Measurements from ENCODE around the gene SLC44A2.
A peak's percentile ranks its signal among the peaks of the same experiment; 100 is the strongest.

The SLC44A2 gene

GRCh38 chr19:10625003-10625761 lies at the start of gene SLC44A2:
Gene SLC44A2, plus strand, starts transcription at chr19:10625553. Its CDS starts 81 bp downstream, at chr19:10625634.
- H3K4me3 ChIP-seq (ENCODE audit: low read depth, low read length) = peak within 1 kb of the TSS; percentile 69
- no peak for DNase-seq (ENCODE audit: low read depth)

GRCh38 chr19:10577951-10578350 lies 47.4 kb upstream of the SLC44A2 start:
- no peak overlapping the region for H3K4me3 ChIP-seq (ENCODE audit: low read depth, low read length)
- no peak for DNase-seq (ENCODE audit: low read depth)

GRCh38 chr19:10580979-10581631 lies 44.2 kb upstream of the SLC44A2 start:
- peak; percentile 60 for DNase-seq (ENCODE audit: low read depth)
- no peak overlapping the region for H3K4me3 ChIP-seq (ENCODE audit: low read depth, low read length)

- no peak overlapping the region for H3K4me3 ChIP-seq (ENCODE audit: low read depth, low read length)
- DNase-seq (ENCODE audit: low read depth) = no peak
These were observed 43.3 kb upstream of the SLC44A2 start for GRCh38 chr19:10582091-10582490.

GRCh38 chr19:10583036-10583776 lies 42.1 kb upstream of the SLC44A2 start:
- DNase-seq (ENCODE audit: low read depth) = no peak
- no peak overlapping the region for H3K4me3 ChIP-seq (ENCODE audit: low read depth, low read length)

- H3K4me3 ChIP-seq (ENCODE audit: low read depth, low read length) = no peak overlapping the region
These were observed 39.0 kb upstream of the SLC44A2 start for GRCh38 chr19:10586396-10586795.

GRCh38 chr19:10587022-10587838 lies 38.1 kb upstream of the SLC44A2 start, which contains the start of gene AP1M2:
Gene AP1M2, minus strand, starts transcription at chr19:10587312. Its CDS starts 81 bp downstream, at chr19:10587231.
- H3K4me3 ChIP-seq (ENCODE audit: low read depth, low read length) = no peak within 1 kb of the TSS
- no peak for DNase-seq (ENCODE audit: low read depth)

More at GRCh38 chr19:10586396-10586795, 39.0 kb upstream of the SLC44A2 start:
- DNase-seq (ENCODE audit: low read depth) = no peak

GRCh38 chr19:10587839-10588150 lies 37.6 kb upstream of the SLC44A2 start:
- H3K4me3 ChIP-seq (ENCODE audit: low read depth, low read length) = no peak overlapping the region
- DNase-seq (ENCODE audit: low read depth) = no peak

GRCh38 chr19:10593148-10593547 lies 32.2 kb upstream of the SLC44A2 start:
- H3K4me3 ChIP-seq (ENCODE audit: low read depth, low read length) = no peak overlapping the region
- no peak for DNase-seq (ENCODE audit: low read depth)

- no peak overlapping the region for H3K4me3 ChIP-seq (ENCODE audit: low read depth, low read length)
- no peak for DNase-seq (ENCODE audit: low read depth)
These were observed 31.3 kb upstream of the SLC44A2 start for GRCh38 chr19:10593820-10594637.

GRCh38 chr19:10600149-10600548 lies 25.2 kb upstream of the SLC44A2 start:
- no peak overlapping the region for H3K4me3 ChIP-seq (ENCODE audit: low read depth, low read length)
- no peak for DNase-seq (ENCODE audit: low read depth)

GRCh38 chr19:10601999-10602329 lies 23.4 kb upstream of the SLC44A2 start:
- DNase-seq (ENCODE audit: low read depth) = no peak
- peak overlapping the region; percentile 18 for H3K4me3 ChIP-seq (ENCODE audit: low read depth, low read length)

- H3K4me3 ChIP-seq (ENCODE audit: low read depth, low read length) = peak overlapping the region; percentile 87
- peak; percentile 13 for DNase-seq (ENCODE audit: low read depth)
These were observed 22.8 kb upstream of the SLC44A2 start for GRCh38 chr19:10602330-10603083.

- no peak for DNase-seq (ENCODE audit: low read depth)
- H3K4me3 ChIP-seq (ENCODE audit: low read depth, low read length) = peak overlapping the region; percentile 87
These were observed 22.1 kb upstream of the SLC44A2 start for GRCh38 chr19:10603084-10603872.

GRCh38 chr19:10603873-10604459 lies 21.4 kb upstream of the SLC44A2 start:
- no peak overlapping the region for H3K4me3 ChIP-seq (ENCODE audit: low read depth, low read length)
- no peak for DNase-seq (ENCODE audit: low read depth)

- H3K4me3 ChIP-seq (ENCODE audit: low read depth, low read length) = no peak overlapping the region
- no peak for DNase-seq (ENCODE audit: low read depth)
These were observed 20.8 kb upstream of the SLC44A2 start for GRCh38 chr19:10604460-10604980.

- DNase-seq (ENCODE audit: low read depth) = no peak
- H3K4me3 ChIP-seq (ENCODE audit: low read depth, low read length) = no peak overlapping the region
These were observed 13.4 kb upstream of the SLC44A2 start for GRCh38 chr19:10611907-10612306.

Data from skeletal muscle cell (primary cell).